Transverse colon (tissue), 4 donors: ENCODE measurements around the gene SPAG17. TPM values are rescaled to one million over a fixed set of nuclear protein-coding genes. Genes with fewer than 3 reads are reported as not detected.

ENCODE experiments used
- DNase-seq: peaks from one replicate; pipeline ENCODE4 v3.0.0-alpha.2; 2019
- H3K27ac ChIP-seq, 4 donors: fragments of 200-600 bp; sonication (generic); 2 replicates each; pipeline ENCODE4 v1.5.1; 2016 to 2018; ENCODE audit warnings: inconsistent platforms in 4 of 4
- H3K27me3 ChIP-seq: fragments of 200-600 bp; sonication (generic); 2 replicates; pipeline ENCODE4 v1.5.1; 2017; ENCODE audit warnings: inconsistent platforms
- H3K36me3 ChIP-seq, 4 donors: fragments of 200-600 bp; sonication (generic); 2 replicates each; pipeline ENCODE4 v1.5.1; 2017 to 2019; ENCODE audit warnings: inconsistent platforms in 4 of 4
- H3K4me1 ChIP-seq, 4 donors: fragments of 200-600 bp; sonication (generic); 2 replicates each; pipeline ENCODE4 v1.5.1; 2017 to 2020; ENCODE audit warnings: inconsistent platforms in 4 of 4
- H3K4me3 ChIP-seq, 4 donors: fragments of 200-600 bp; sonication (generic); 1 replicate in 1 of 4; 2 replicates in 3 of 4; pipeline versions ENCODE4 v1.5.1 to v1.6.1; 2017 to 2019; ENCODE audit warnings: inconsistent platforms in 4 of 4
- H3K9me3 ChIP-seq, 2 donors: fragments of 200-600 bp; sonication (generic); 2 replicates each; pipeline ENCODE4 v1.5.1; 2017 to 2019; ENCODE audit warnings: inconsistent platforms in 2 of 2
- EP300 ChIP-seq: sonication (generic); formaldehyde crosslinking; IDR thresholded peaks from one replicate; pipeline ENCODE4 v1.6.1; 2017; ENCODE audit warnings: antibody characterized with exemption, low read depth
- POLR2A ChIP-seq: fragments of 450-650 bp; IDR thresholded peaks from one replicate; pipeline ENCODE4 v1.6.1; 2016; ENCODE audit warnings: antibody characterized with exemption, mild to moderate bottlenecking, moderate library complexity
- POLR2AphosphoS5 ChIP-seq, 3 donors: sonication (generic); formaldehyde crosslinking; IDR thresholded peaks; one replicate each; pipeline ENCODE4 v1.6.1; 2016; ENCODE audit warnings: antibody characterized with exemption in 3 of 3
- WGBS, 2 donors: methylation state at CpG; one replicate each; pipeline ENCODE4 v1.1.5; 2018; ENCODE audit warnings: low coverage in 1 of 2; 5-methylcytosine and 5-hydroxymethylcytosine counted together
- in situ Hi-C, 4 donors: fragments of 200-750 bp; cut with MboI; loops; one replicate each; pipeline versions ENCODE4 v1.15.0 to v1.15.1; 2017; ENCODE audit warnings: low sequenced_read_pairs in 3 of 4, low pct_ligation_motif_present in 1 of 4, low pct_unique_long_range_greater_than_20kb in 1 of 4
- intact Hi-C: fragments of 100-400 bp; cut with DNase I; formaldehyde crosslinking; loops from one replicate; pipeline ENCODE4 v1.15.1; 2023; ENCODE audit warnings: low total_unique reads
- total RNA-seq, 4 donors: library from RNA; depleted of rRNA; stranded (reverse); fragments of >200 nt; gene quantifications; one replicate each; pipeline ENCODE4 v1.1.0, GENCODE V29; 2016
- TF ChIP-seq, protein P1 (sequence below), 5 experiments: fragments of 200-600 bp in 3 of 5; fragments of 450-650 bp in 2 of 5; sonication (generic) in 3 of 5; IDR thresholded peaks; 1 replicate in 2 of 5; 2 replicates in 3 of 5; pipeline ENCODE4 v1.5.1; 2016 to 2017; ENCODE audit warnings: antibody characterized with exemption in 5 of 5, inconsistent platforms in 3 of 5, mild to moderate bottlenecking in 2 of 5, moderate library complexity in 1 of 5

SPAG17 gene
- total RNA-seq, 4 donors from 2014 or later: not detected

DNA sequence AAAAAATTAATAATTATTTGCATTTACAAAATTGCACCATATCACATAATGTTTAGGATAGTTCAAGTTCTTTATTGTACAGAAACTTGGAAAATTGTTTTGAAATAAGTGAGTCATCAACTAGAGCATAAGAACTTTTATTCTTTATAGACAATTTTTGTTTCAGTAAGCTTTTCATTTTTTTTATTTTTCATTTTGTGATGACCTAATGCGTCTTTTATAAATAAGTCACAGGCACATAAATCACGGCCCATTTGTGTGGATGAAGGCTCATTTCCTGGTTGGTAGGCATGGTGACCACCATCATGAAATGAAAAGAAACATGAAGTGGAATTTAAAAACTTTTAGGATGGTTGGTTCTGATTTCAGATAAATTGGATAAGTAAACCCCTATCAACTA is 39.3 kb downstream of the SPAG17 start:
- Histone ChIP-seq H3K4me3 (no peak overlapping the region), H3K9me3 (no peaks in the 10 kb centered on the region), H3K4me1 (no peaks in the 10 kb centered on the region), H3K36me3 (no peaks in the 10 kb centered on the region), H3K27me3 (no peaks in the 10 kb centered on the region), H3K27ac (no peak overlapping the region)
- TF ChIP-seq POLR2AphosphoS5 (IDR thresholded peaks at IDR 0.05) (no peak), POLR2A (no peak), EP300 (no peak)
- TF ChIP-seq, protein P1, sequence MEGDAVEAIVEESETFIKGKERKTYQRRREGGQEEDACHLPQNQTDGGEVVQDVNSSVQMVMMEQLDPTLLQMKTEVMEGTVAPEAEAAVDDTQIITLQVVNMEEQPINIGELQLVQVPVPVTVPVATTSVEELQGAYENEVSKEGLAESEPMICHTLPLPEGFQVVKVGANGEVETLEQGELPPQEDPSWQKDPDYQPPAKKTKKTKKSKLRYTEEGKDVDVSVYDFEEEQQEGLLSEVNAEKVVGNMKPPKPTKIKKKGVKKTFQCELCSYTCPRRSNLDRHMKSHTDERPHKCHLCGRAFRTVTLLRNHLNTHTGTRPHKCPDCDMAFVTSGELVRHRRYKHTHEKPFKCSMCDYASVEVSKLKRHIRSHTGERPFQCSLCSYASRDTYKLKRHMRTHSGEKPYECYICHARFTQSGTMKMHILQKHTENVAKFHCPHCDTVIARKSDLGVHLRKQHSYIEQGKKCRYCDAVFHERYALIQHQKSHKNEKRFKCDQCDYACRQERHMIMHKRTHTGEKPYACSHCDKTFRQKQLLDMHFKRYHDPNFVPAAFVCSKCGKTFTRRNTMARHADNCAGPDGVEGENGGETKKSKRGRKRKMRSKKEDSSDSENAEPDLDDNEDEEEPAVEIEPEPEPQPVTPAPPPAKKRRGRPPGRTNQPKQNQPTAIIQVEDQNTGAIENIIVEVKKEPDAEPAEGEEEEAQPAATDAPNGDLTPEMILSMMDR (IDR thresholded peaks at IDR 0.05): no peak
- in situ Hi-C loops (no loop called here), intact Hi-C loops (no loop called here)
- 87 to 100% methylated on average over 2 of the region's 2 CpGs for WGBS, 2 donors
- DNase-seq: no peak

DNA sequence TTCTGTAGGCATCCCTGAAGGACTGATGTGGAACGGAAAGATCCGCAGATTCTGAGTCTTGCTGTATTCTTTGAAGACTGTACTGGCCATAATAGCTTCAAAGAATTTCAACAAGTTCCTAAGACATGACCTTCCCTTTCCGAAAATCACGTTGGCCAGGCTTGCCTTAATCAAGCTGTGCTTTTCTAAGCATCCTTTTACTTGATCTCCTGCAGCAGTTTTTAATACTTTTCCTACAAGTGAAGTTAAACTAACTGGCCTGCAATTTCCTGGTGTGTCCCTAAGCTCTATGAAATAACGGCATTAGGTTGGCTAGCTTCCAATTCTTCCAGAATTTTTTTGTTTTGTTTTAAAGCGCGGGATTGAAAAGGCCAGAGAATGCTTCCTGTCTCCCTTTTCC is 40.3 kb downstream of the SPAG17 start:
- DNase-seq: no peak
- no peaks in the 10 kb centered on the region for H3K27me3 ChIP-seq
- no peaks in the 10 kb centered on the region for H3K36me3 ChIP-seq
- no peak overlapping the region for H3K4me3 ChIP-seq
- H3K4me1 ChIP-seq: no peaks in the 10 kb centered on the region
- intact Hi-C loops (no loop called here), in situ Hi-C loops (no loop called here)
- no peak overlapping the region for H3K27ac ChIP-seq
- WGBS, 2 donors: 69 to 71% methylated on average over 7 of the region's 7 CpGs
- no peaks in the 10 kb centered on the region for H3K9me3 ChIP-seq
- TF ChIP-seq POLR2A: no peak
- no peak for TF ChIP-seq EP300
- TF ChIP-seq, protein P1 (IDR thresholded peaks at IDR 0.05): no peak
- TF ChIP-seq POLR2AphosphoS5 (IDR thresholded peaks at IDR 0.05): no peak

DNA sequence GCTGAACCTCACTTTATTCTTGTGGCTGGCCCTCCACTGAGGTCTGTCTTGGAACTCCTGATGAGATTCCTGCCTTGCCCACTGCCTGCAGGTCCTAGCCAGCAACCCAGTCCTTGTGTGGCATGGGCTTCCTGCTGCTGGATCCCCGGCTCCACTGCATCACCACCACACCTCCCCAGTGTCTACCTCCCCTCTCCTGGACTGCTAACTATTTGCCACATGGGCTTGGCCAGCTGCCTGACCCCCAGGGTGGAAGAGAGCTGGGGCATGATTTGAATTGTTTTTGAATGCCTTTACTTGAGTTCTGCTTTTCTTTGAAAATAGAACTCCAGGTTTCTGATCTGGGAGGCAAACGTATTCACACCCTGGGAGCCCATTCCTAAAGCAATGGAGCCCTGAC is 41.2 kb downstream of the SPAG17 start:
- no peak overlapping the region for H3K27ac ChIP-seq
- in situ Hi-C loops: no loop called here
- no peaks in the 10 kb centered on the region for H3K9me3 ChIP-seq
- no peak overlapping the region for H3K4me3 ChIP-seq
- WGBS, 2 donors: 80% methylated on average over 1 to 2 of the region's 2 CpGs
- intact Hi-C loops: no loop called here
- H3K27me3 ChIP-seq: no peaks in the 10 kb centered on the region
- no peak for DNase-seq
- no peaks in the 10 kb centered on the region for H3K36me3 ChIP-seq
- H3K4me1 ChIP-seq: no peaks in the 10 kb centered on the region
- TF ChIP-seq POLR2A (no peak), POLR2AphosphoS5 (IDR thresholded peaks at IDR 0.05) (no peak), EP300 (no peak)
- TF ChIP-seq, protein P1 (IDR thresholded peaks at IDR 0.05): no peak

DNA sequence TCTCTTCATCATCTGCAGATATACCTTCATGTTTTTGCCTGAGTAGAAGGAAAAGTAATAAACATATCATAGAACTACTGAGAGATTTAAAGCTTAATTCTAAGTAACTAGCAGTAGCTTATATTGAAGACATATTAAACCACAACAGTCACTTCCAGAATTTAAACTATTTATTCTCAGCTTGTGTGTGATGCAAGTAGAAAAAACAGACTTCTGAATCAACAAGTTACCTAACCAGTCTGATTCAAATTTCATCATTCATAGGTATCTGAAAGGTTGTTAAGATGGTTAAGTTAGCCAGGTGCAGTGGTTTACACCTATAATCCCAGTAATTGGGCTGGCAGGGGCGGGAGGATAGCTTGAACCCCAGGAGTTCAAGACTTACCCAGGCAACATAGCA is 41.9 kb downstream of the SPAG17 start:
- TF ChIP-seq POLR2A: no peak
- TF ChIP-seq EP300: no peak
- TF ChIP-seq POLR2AphosphoS5 (IDR thresholded peaks at IDR 0.05): no peak
- TF ChIP-seq, protein P1 (IDR thresholded peaks at IDR 0.05): no peak
- Histone ChIP-seq H3K9me3 (no peaks in the 10 kb centered on the region), H3K27ac (no peak overlapping the region), H3K27me3 (no peaks in the 10 kb centered on the region), H3K4me1 (no peaks in the 10 kb centered on the region), H3K4me3 (no peak overlapping the region), H3K36me3 (no peaks in the 10 kb centered on the region)
- intact Hi-C loops (no loop called here), in situ Hi-C loops (no loop called here)
- 74 to 80% methylated on average over 1 of the region's 1 CpG for WGBS, 2 donors
- DNase-seq: no peak
